ENCODE measurements around the gene MAPK1IP1L. TPM values are rescaled to one million over a fixed set of nuclear protein-coding genes. Genes with fewer than 3 reads are reported as not detected.
A peak's percentile ranks its signal among the peaks of the same experiment; 100 is the strongest.

MAPK1IP1L gene
- total and polyA plus RNA-seq, 2 of the 8 experiments (the other 6 are each of a cell fraction or from before 2014, with no cell fraction given), result 111 to 228 TPM

DNA sequence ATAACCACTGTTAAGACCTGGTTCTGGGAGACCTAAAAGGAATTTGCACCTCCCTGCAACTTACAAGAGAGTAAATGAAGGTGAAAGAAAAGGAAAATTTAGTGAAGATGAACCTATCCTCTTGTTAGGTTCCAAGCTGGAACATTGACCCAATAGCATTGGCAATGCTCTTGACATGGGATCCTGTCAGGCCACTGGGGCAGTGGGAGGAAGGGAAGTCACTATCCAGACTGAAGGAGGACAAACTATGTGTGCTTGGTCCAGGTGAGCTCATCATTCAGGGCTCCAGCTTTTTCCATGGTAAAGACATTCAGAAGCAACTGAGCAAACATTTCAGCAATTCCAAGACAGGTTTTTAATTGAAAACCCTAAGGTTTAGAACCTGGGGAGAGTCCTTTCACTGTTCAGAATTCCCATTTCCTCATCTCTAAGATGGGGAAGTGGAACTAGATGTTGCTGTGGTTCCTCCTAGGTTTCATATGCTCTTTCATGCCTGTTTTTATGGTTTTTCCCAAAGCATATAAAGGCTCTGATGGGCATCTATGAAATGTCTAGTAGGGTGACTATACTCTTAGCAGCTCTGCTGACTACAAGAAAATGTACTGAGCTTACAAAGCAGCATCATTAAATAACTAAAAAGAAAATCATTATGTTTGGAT, 33.1 kb downstream of the MAPK1IP1L start:
- ChIA-PET POLR2A (ENCODE audit: partially characterized antibody) (interaction anchor here (0.9 kb wide), 2 partner anchors 18 to 25 kb away, joined by 3 read pairs; no protein-coding TSS in a partner anchor), CTCF (ENCODE audit: partially characterized antibody) (interaction anchor here (0.7 to 1.5 kb wide), 5 partner anchors 12 to 53 kb away, joined by 3 to 10 read pairs (median 4); no protein-coding TSS in a partner anchor)
- Histone ChIP-seq H3K4me2 (ENCODE audit: insufficient read depth in 1 of 2, low read depth in 2 of 2, low read length in 2 of 2) (no peak overlapping the region), H4K91ac (replicated peaks; ENCODE audit: insufficient read length, low read length) (no peak overlapping the region), H3K27ac (ENCODE audit: low read depth, low read length) (no peak overlapping the region), H3K4ac (replicated peaks; ENCODE audit: insufficient read length, low read depth, low read length) (no peak overlapping the region), H3K79me1 (ENCODE audit: low read depth, low read length) (no peaks in the 10 kb centered on the region), H4K20me1 (replicated peaks in 1 of 2; ENCODE audit: control insufficient read depth in 1 of 2, insufficient read depth in 2 of 2, low read length in 2 of 2) (no peaks in the 10 kb centered on the region), H2BK12ac (ENCODE audit: low read depth, low read length) (no peak overlapping the region), H3K36me3 (ENCODE audit: control insufficient read depth in 2 of 4, insufficient read depth in 4 of 4, low read length in 3 of 4) (no peaks in the 10 kb centered on the region), H3K27me3 (replicated peaks in 1 of 4; ENCODE audit: control insufficient read depth in 3 of 4, extremely low read depth in 1 of 4, insufficient read depth in 3 of 4, low read length in 3 of 4) (no peaks in the 10 kb centered on the region), H3K9ac (replicated peaks in 1 of 4; ENCODE audit: extremely low read depth in 1 of 4, low read depth in 3 of 4, low read length in 3 of 4) (no peak overlapping the region), H2AK5ac (ENCODE audit: low read depth, low read length) (no peak overlapping the region), H2BK15ac (ENCODE audit: low read length) (no peak overlapping the region), H2BK120ac (replicated peaks; ENCODE audit: low read depth, low read length) (no peak overlapping the region), H3K9me3 (ENCODE audit: insufficient read depth in 2 of 2, low read depth in 1 of 2, low read length in 1 of 2) (no peaks in the 10 kb centered on the region), H2BK5ac (ENCODE audit: low read depth, low read length) (no peak overlapping the region), H3K18ac (ENCODE audit: extremely low read depth, low read length) (no peak overlapping the region), H3K79me2 (ENCODE audit: control insufficient read depth in 1 of 2, insufficient read depth in 2 of 2, low read length in 2 of 2) (no peaks in the 10 kb centered on the region), H4K5ac (ENCODE audit: insufficient read length, low read depth, low read length) (no peak overlapping the region), H2BK20ac (ENCODE audit: low read length) (no peak overlapping the region), H3K14ac (ENCODE audit: insufficient read length) (no peak overlapping the region), H3K56ac (replicated peaks; ENCODE audit: insufficient read length, low read depth, low read length) (no peak overlapping the region), H4K8ac (ENCODE audit: extremely low read depth, insufficient read depth, low read length) (no peak overlapping the region), H3K4me1 (replicated peaks in 1 of 4; ENCODE audit: control insufficient read depth in 3 of 4, insufficient read depth in 4 of 4, low read length in 3 of 4) (no peaks in the 10 kb centered on the region), H3K23me2 (ENCODE audit: low read depth, low read length) (no peaks in the 10 kb centered on the region), H3K4me3 (ENCODE audit: extremely low read depth in 1 of 4, insufficient read depth in 2 of 4, low read depth in 3 of 4, low read length in 4 of 4) (no peak overlapping the region), H2AFZ (ENCODE audit: low read length) (no peak overlapping the region), H3K23ac (ENCODE audit: insufficient read length) (no peak overlapping the region)
- TF ChIP-seq RFX5 (IDR thresholded peaks at IDR 0.05; ENCODE audit: borderline replicate concordance, low read depth, low read length) (no peak), RAD21 (IDR thresholded peaks at IDR 0.05 in 1 of 2, conservative IDR thresholded peaks at IDR 0.05 in 1 of 2; ENCODE audit: low read depth in 2 of 2, low read length in 2 of 2) (no peak), BRCA1 (IDR thresholded peaks at IDR 0.05; ENCODE audit: low read depth, low read length) (no peak), JUND (IDR thresholded peaks at IDR 0.05; ENCODE audit: low read length) (no peak), MAFK (IDR thresholded peaks at IDR 0.05; ENCODE audit: low read depth, low read length) (no peak), SP4 (IDR thresholded peaks at IDR 0.05; ENCODE audit: low read length) (no peak), GTF2F1 (IDR thresholded peaks at IDR 0.05; ENCODE audit: borderline replicate concordance, low read depth, low read length) (no peak), SIRT6 (IDR thresholded peaks at IDR 0.05; ENCODE audit: low read length) (no peak)
- TF ChIP-seq, protein P1, sequence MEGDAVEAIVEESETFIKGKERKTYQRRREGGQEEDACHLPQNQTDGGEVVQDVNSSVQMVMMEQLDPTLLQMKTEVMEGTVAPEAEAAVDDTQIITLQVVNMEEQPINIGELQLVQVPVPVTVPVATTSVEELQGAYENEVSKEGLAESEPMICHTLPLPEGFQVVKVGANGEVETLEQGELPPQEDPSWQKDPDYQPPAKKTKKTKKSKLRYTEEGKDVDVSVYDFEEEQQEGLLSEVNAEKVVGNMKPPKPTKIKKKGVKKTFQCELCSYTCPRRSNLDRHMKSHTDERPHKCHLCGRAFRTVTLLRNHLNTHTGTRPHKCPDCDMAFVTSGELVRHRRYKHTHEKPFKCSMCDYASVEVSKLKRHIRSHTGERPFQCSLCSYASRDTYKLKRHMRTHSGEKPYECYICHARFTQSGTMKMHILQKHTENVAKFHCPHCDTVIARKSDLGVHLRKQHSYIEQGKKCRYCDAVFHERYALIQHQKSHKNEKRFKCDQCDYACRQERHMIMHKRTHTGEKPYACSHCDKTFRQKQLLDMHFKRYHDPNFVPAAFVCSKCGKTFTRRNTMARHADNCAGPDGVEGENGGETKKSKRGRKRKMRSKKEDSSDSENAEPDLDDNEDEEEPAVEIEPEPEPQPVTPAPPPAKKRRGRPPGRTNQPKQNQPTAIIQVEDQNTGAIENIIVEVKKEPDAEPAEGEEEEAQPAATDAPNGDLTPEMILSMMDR (IDR thresholded peaks at IDR 0.05; ENCODE audit: control extremely low read depth in 1 of 3, insufficient read depth in 1 of 3, low read depth in 1 of 3, low read length in 3 of 3), result no peak
- TF ChIP-seq, protein P2, sequence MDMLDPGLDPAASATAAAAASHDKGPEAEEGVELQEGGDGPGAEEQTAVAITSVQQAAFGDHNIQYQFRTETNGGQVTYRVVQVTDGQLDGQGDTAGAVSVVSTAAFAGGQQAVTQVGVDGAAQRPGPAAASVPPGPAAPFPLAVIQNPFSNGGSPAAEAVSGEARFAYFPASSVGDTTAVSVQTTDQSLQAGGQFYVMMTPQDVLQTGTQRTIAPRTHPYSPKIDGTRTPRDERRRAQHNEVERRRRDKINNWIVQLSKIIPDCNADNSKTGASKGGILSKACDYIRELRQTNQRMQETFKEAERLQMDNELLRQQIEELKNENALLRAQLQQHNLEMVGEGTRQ (IDR thresholded peaks at IDR 0.05; ENCODE audit: low read length), result no peak
- DNase-seq (ENCODE audit: low read depth in 1 of 2, low spot score in 2 of 2) (peak in 1 of 2 experiments; percentile 10), FAIRE-seq (no peak)

All from H1 (cell line).